Measurements from ENCODE around the gene PARD6B. TPM values are rescaled to one million over a fixed set of nuclear protein-coding genes. Genes with fewer than 3 reads are reported as not detected.

PARD6B gene
- total and polyA plus RNA-seq, 2 of the 13 experiments (the other 11 are each of a cell fraction or from before 2014, with no cell fraction given), result 6.9 to 22.2 TPM

- TF ChIP-seq FOXP1 (IDR thresholded peaks at IDR 0.05) (no peak), FOXP1 (CRISPR knock-in tag; IDR thresholded peaks at IDR 0.05) (0 out of 2 replicates have a peak, but pooled peaks have one; percentile 2), SALL2 (CRISPR knock-in tag; IDR thresholded peaks at IDR 0.05) (0 out of 2 replicates have a peak, but pooled peaks have one; percentile 18), HNF4A (CRISPR knock-in tag; IDR thresholded peaks at IDR 0.05) (no peak), ZNF503 (CRISPR knock-in tag; IDR thresholded peaks at IDR 0.05) (peak; percentile 22; the same call in 1 of the 2 replicates), FOXP4 (CRISPR knock-in tag; IDR thresholded peaks at IDR 0.05) (0 out of 2 replicates have a peak, but pooled peaks have one; percentile 9), ZNF556 (CRISPR knock-in tag; IDR thresholded peaks at IDR 0.05; ENCODE audit: borderline replicate concordance) (no peak), BRCA1 (CRISPR knock-in tag; IDR thresholded peaks at IDR 0.05) (0 out of 2 replicates have a peak, but pooled peaks have one; percentile 54), GFI1 (CRISPR knock-in tag; IDR thresholded peaks at IDR 0.05; ENCODE audit: borderline replicate concordance) (peak; percentile 53; the same call in 1 of the 2 replicates), NR2F6 (IDR thresholded peaks at IDR 0.05) (peak; percentile 58), NR2F6 (CRISPR knock-in tag; IDR thresholded peaks at IDR 0.05) (no peak)
These were observed 4.2 kb upstream of the PARD6B start (continued) for GRCh38 chr20:50726955-50727791.

Data from HepG2 (cell line).